ENCODE data around the gene STIMATE.

DNA sequence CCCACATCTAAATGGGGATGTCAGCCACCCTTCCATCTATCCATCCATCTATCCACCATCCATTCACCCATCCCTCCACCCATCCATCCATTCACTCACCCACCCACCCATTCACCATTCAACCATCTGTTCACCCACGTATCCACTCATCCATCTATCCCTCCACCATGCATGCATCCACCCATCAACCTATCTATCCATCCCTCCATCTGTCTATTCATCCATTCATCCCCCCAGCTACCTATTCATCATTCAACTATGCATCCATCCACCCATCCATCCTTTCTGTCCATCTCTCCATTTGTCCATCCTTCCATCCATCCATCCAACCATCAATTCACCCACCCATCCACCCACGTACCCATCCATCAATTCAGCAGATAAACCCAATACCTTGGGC is 88.2 kb downstream of the STIMATE start:
- TF ChIP-seq, protein P1, sequence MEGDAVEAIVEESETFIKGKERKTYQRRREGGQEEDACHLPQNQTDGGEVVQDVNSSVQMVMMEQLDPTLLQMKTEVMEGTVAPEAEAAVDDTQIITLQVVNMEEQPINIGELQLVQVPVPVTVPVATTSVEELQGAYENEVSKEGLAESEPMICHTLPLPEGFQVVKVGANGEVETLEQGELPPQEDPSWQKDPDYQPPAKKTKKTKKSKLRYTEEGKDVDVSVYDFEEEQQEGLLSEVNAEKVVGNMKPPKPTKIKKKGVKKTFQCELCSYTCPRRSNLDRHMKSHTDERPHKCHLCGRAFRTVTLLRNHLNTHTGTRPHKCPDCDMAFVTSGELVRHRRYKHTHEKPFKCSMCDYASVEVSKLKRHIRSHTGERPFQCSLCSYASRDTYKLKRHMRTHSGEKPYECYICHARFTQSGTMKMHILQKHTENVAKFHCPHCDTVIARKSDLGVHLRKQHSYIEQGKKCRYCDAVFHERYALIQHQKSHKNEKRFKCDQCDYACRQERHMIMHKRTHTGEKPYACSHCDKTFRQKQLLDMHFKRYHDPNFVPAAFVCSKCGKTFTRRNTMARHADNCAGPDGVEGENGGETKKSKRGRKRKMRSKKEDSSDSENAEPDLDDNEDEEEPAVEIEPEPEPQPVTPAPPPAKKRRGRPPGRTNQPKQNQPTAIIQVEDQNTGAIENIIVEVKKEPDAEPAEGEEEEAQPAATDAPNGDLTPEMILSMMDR (conservative IDR thresholded peaks at IDR 0.05; ENCODE audit: low read length) = no peak
- no peak for TF ChIP-seq EZH2phosphoT487 (IDR thresholded peaks at IDR 0.05; ENCODE audit: borderline replicate concordance, low read depth, low read length)

Data from OCI-LY7 (cell line).